Stimulated activated CD8-positive, alpha-beta memory T cell treated with anti-CD3 and anti-CD28 coated beads, Interleukin-12 subunit alpha, Interleukin-12 subunit beta, amount 100 ng/mL, for 4 hours (primary cell): Measurements from ENCODE around the gene WNT2B.

Source experiments
- DNase-seq: peaks from one replicate; pipeline ENCODE4 v3.0.0-alpha.2; 2020; ENCODE audit warnings: low read depth

Gene WNT2B

GRCh38 chr1:112505400-112505785 lies 3.4 kb upstream of the WNT2B start:
- DNase-seq: no peak

GRCh38 chr1:112505878-112506277 lies 2.9 kb upstream of the WNT2B start:
- no peak for DNase-seq

- DNase-seq: no peak
These were observed 2.5 kb upstream of the WNT2B start for GRCh38 chr1:112506306-112506705.

GRCh38 chr1:112506731-112507130 lies 2.0 kb upstream of the WNT2B start:
- no peak for DNase-seq

- no peak for DNase-seq
These were observed 1.4 kb upstream of the WNT2B start for GRCh38 chr1:112507336-112507735.

- DNase-seq: peak; percentile 20
These were observed 866 bp upstream of the WNT2B start for GRCh38 chr1:112507921-112508277.

GRCh38 chr1:112509005-112509659 lies 367 bp downstream of the WNT2B start:
- peak; percentile 6 for DNase-seq

GRCh38 chr1:112509660-112510178 lies 954 bp downstream of the WNT2B start:
- no peak for DNase-seq

GRCh38 chr1:112510340-112510739 lies 1.6 kb downstream of the WNT2B start:
- no peak for DNase-seq

- no peak for DNase-seq
These were observed 3.1 kb downstream of the WNT2B start for GRCh38 chr1:112511897-112512296.

GRCh38 chr1:112513112-112513870 lies 4.5 kb downstream of the WNT2B start:
- DNase-seq: no peak

GRCh38 chr1:112514901-112515300 lies 6.1 kb downstream of the WNT2B start:
- no peak for DNase-seq

GRCh38 chr1:112515311-112516009 lies 6.7 kb downstream of the WNT2B start:
- no peak for DNase-seq

- DNase-seq: no peak
These were observed 7.4 kb downstream of the WNT2B start for GRCh38 chr1:112516141-112516540.

- no peak for DNase-seq
These were observed 8.5 kb downstream of the WNT2B start for GRCh38 chr1:112517231-112517630.

GRCh38 chr1:112517646-112518045 lies 8.9 kb downstream of the WNT2B start:
- DNase-seq: no peak

- no peak for DNase-seq
These were observed 9.4 kb downstream of the WNT2B start for GRCh38 chr1:112518186-112518585.

- no peak for DNase-seq
These were observed 11.4 kb downstream of the WNT2B start for GRCh38 chr1:112520166-112520565.

- DNase-seq: no peak
These were observed 13.9 kb downstream of the WNT2B start for GRCh38 chr1:112522621-112523020.

GRCh38 chr1:112524251-112524650 lies 15.5 kb downstream of the WNT2B start:
- DNase-seq: no peak

- no peak for DNase-seq
These were observed 16.2 kb downstream of the WNT2B start for GRCh38 chr1:112524986-112525385.

- no peak for DNase-seq
These were observed 18.7 kb downstream of the WNT2B start for GRCh38 chr1:112527266-112528010.
